Adrenal gland (tissue), 12 donors: ENCODE measurements around the gene PSMD13. TPM values are rescaled to one million over a fixed set of nuclear protein-coding genes. Genes with fewer than 3 reads are reported as not detected.

Source experiments
- DNase-seq, 7 donors: peaks; one replicate each; pipeline ENCODE4 v3.0.0-alpha.2; 2019 to 2020
- H3K27ac ChIP-seq, 5 donors: fragments of 200-600 bp; sonication (generic) in 4 of 5; 1 replicate in 3 of 5; 2 replicates in 2 of 5; pipeline versions ENCODE4 v1.5.1 to v1.8.0; 2016 to 2020; ENCODE audit warnings: mild to moderate bottlenecking in 1 of 5
- H3K27me3 ChIP-seq: fragments of 200-600 bp; 2 replicates; pipeline ENCODE4 v1.8.0; 2021
- H3K36me3 ChIP-seq, 2 donors: fragments of 200-600 bp; replicated peaks in 1 of 2; 1 replicate in 1 of 2; 2 replicates in 1 of 2; pipeline versions ENCODE4 v1.5.1 to v1.8.0; 2018 to 2022
- H3K4me1 ChIP-seq, 2 donors: fragments of 200-600 bp; replicated peaks in 1 of 2; 1 replicate in 1 of 2; 2 replicates in 1 of 2; pipeline versions ENCODE4 v1.5.1 to v1.8.0; 2018 to 2021
- H3K4me3 ChIP-seq, 4 donors: fragments of 200-600 bp; sonication (generic) in 3 of 4; one replicate each; pipeline ENCODE4 v1.5.1; 2016 to 2018
- H3K9me3 ChIP-seq, 3 donors: fragments of 200-600 bp; sonication (generic) in 1 of 3; replicated peaks in 1 of 3; 1 replicate in 2 of 3; 2 replicates in 1 of 3; pipeline versions ENCODE4 v1.5.1 to v1.8.0; 2016 to 2021
- POLR2A ChIP-seq, 2 donors: fragments of 450-650 bp; IDR thresholded peaks; one replicate each; pipeline ENCODE4 v1.6.1; 2017; ENCODE audit warnings: antibody characterized with exemption in 2 of 2, mild to moderate bottlenecking in 2 of 2, moderate library complexity in 1 of 2
- WGBS, 4 donors: extraction: QIAGEN DNeasy Blood & Tissue Kit in 2 of 4; methylation state at CpG; one replicate each; pipeline versions ENCODE4 v1.1.5 to v1.1.7; 2013 to 2017; 5-methylcytosine and 5-hydroxymethylcytosine counted together
- intact Hi-C, 2 donors: fragments of 100-400 bp; cut with DNase I; formaldehyde crosslinking; loops; one replicate each; pipeline versions ENCODE4 v1.14.1 to v1.15.0; 2022 to 2023
- polyA plus RNA-seq, 3 donors: library from polyadenylated mRNA; stranded (reverse); fragments of 200-250 nt in 2 of 3; fragments of 350-450 nt in 1 of 3; fragmentation: Illumina TruSeq in 1 of 3; extraction: RNeasy Lipid Tissue Mini Kit (QIAGEN cat#74804) in 1 of 3; gene quantifications; one replicate each; pipeline ENCODE4 v1.2.3, GENCODE V29; 2013 to 2014
- total RNA-seq, 9 donors: library from RNA; depleted of rRNA in 4 of 9; stranded (reverse); fragments of >200 nt in 4 of 9; fragments of 120-200 nt in 1 of 9; fragmentation: NEBNext Ultra II Directional in 1 of 9; extraction: Animal tissue kit (Norgen Biotek cat#: 25700) in 1 of 9; gene quantifications; one replicate each; pipeline versions ENCODE4 v1.1.0 to v1.2.4, GENCODE V29; 2013 to 2023
- TF ChIP-seq, protein P1 (sequence below), 6 experiments: fragments of 450-650 bp in 4 of 6; fragments of 200-600 bp in 2 of 6; sonication (generic) in 1 of 6; IDR thresholded peaks; 1 replicate in 5 of 6; 2 replicates in 1 of 6; pipeline versions ENCODE4 v1.5.1 to v1.8.0; 2016 to 2021; ENCODE audit warnings: antibody characterized with exemption in 6 of 6, mild to moderate bottlenecking in 2 of 6, moderate library complexity in 1 of 6
- donor health status: healthy with polysubstance abuse.
- donor health status: Bipolar disorder and iron deficiency.
- donor health status: DM: yes; HTN: yes; CAD: no.
- donor health status: DM: no; HTN: no; CAD: no.
- donor health status: DM: no; HTN: no; CAD: no.
- donor health status: DM: yes; HTN: yes; CAD: no.

PSMD13 gene
- total and polyA plus RNA-seq, 12 donors, result 62.2 to 174 (median 89.4) TPM

DNA sequence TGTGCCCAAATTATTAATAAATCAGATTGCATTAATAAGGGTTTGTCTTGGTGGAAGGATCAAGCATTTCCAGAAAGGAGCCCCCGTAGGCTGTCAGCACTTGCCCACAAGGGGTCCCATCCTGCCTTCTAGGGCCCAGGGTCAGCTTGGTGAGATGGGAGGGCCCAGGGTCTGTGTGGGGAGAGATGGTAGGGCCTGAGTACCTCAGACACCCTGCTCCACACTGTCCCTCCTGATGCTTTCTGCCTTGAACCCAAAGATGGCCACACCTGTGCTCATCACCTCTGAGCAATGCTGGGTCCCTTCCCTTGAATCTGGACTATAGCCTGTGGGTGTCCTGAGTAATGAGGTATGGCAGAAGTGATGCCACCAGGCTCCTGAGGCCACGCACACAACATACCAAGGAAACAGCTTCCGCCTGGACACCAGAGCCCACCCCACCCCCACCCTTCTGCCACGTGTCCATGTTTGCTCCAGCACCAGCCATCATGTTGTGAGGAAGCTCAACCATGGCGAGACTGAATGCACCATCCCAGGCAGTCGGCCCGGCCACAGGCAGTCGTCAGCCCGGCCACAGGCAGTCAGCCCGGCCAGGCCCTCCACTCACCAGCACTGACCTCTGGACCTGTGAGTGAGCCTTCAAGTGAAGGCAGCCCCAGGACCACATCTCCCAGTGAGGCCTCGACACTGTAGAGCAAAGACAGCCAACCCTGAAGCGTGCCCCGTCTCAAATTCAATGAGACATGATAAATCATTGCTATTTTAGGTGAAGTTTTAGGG is 36.4 kb upstream of the PSMD13 start:
- H3K9me3 ChIP-seq, result no peaks in the 10 kb centered on the region
- TF ChIP-seq POLR2A (IDR thresholded peaks at IDR 0.05), result no peak
- TF ChIP-seq, protein P1, sequence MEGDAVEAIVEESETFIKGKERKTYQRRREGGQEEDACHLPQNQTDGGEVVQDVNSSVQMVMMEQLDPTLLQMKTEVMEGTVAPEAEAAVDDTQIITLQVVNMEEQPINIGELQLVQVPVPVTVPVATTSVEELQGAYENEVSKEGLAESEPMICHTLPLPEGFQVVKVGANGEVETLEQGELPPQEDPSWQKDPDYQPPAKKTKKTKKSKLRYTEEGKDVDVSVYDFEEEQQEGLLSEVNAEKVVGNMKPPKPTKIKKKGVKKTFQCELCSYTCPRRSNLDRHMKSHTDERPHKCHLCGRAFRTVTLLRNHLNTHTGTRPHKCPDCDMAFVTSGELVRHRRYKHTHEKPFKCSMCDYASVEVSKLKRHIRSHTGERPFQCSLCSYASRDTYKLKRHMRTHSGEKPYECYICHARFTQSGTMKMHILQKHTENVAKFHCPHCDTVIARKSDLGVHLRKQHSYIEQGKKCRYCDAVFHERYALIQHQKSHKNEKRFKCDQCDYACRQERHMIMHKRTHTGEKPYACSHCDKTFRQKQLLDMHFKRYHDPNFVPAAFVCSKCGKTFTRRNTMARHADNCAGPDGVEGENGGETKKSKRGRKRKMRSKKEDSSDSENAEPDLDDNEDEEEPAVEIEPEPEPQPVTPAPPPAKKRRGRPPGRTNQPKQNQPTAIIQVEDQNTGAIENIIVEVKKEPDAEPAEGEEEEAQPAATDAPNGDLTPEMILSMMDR (IDR thresholded peaks at IDR 0.05), result no peak
- intact Hi-C loops, result no loop called here
- H3K4me1 ChIP-seq, result peaks cover 0 to 23% of the 10 kb centered on the region in 2 donors
- peaks cover 0 to 32% of the 10 kb centered on the region in 2 donors for H3K36me3 ChIP-seq
- no peaks in the 10 kb centered on the region for H3K27me3 ChIP-seq
- no peak overlapping the region for H3K4me3 ChIP-seq
- H3K27ac ChIP-seq, result no peak overlapping the region
- WGBS, 4 donors, result 90 to 96% (median 95%) methylated on average over 4 to 13 of the region's 13 CpGs
- DNase-seq, result peak in 2 of 7 donors; percentile 13 to 53

DNA sequence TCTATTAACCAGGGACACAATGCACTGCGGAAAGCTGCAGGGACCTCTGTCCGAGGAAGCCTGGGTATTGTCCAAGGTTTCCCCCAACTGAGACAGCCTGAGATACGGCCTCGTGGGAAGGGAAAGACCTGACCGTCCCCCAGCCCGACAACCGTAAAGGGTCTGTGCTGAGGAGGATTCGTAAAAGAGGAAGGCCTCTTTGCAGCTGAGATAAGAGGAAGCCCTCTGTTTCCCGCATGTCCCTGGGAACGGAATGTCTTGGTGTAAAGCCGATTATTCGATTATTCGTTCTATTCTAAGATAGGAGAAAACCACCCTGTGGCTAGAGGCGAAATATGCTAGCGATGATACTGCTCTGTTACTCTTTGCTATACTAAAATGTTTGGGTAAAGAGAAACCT is 34.8 kb upstream of the PSMD13 start:
- Histone ChIP-seq H3K36me3 (peaks cover 0 to 33% of the 10 kb centered on the region in 2 donors), H3K27ac (no peak overlapping the region), H3K4me3 (no peak overlapping the region), H3K4me1 (peaks cover 8 to 33% of the 10 kb centered on the region in 2 donors), H3K27me3 (no peaks in the 10 kb centered on the region), H3K9me3 (no peaks in the 10 kb centered on the region)
- DNase-seq, result peak in 1 of 7 donors; percentile 51
- WGBS, 4 donors, result 63 to 76% (median 69%) methylated on average over 12 to 15 of the region's 15 CpGs
- TF ChIP-seq POLR2A (IDR thresholded peaks at IDR 0.05), result no peak
- TF ChIP-seq, protein P1 (IDR thresholded peaks at IDR 0.05), result no peak
- intact Hi-C loops, result no loop called here

DNA sequence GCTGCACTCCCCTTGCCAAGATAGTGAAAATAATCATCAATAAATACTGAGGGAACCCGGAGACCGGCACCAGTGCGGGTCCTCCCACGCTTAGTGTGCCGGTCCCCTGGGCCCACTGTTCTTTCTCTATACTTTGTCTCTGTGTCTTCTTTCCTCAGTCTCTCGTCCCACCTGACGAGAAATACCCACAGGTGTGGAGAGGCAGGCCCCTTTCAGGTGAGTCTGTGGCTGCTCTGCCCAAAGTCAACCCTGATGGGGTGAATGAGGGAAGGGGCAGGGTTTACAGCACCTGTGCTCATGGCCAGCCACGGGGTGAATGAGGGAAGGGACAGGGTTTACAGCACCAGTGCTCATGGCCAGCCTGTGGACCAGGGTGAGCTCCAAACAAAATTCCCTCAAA is 34.3 kb upstream of the PSMD13 start:
- Histone ChIP-seq H3K4me1 (peaks cover 8 to 33% of the 10 kb centered on the region in 2 donors), H3K27ac (no peak overlapping the region), H3K27me3 (no peaks in the 10 kb centered on the region), H3K36me3 (peaks cover 0 to 33% of the 10 kb centered on the region in 2 donors), H3K9me3 (no peaks in the 10 kb centered on the region), H3K4me3 (no peak overlapping the region)
- TF ChIP-seq, protein P1 (IDR thresholded peaks at IDR 0.05), result no peak
- no peak for TF ChIP-seq POLR2A (IDR thresholded peaks at IDR 0.05)
- intact Hi-C loops, result no loop called here
- DNase-seq, result peak in 1 of 7 donors; percentile 0
- WGBS, 4 donors, result 78 to 88% (median 81%) methylated on average over 8 of the region's 8 CpGs

DNA sequence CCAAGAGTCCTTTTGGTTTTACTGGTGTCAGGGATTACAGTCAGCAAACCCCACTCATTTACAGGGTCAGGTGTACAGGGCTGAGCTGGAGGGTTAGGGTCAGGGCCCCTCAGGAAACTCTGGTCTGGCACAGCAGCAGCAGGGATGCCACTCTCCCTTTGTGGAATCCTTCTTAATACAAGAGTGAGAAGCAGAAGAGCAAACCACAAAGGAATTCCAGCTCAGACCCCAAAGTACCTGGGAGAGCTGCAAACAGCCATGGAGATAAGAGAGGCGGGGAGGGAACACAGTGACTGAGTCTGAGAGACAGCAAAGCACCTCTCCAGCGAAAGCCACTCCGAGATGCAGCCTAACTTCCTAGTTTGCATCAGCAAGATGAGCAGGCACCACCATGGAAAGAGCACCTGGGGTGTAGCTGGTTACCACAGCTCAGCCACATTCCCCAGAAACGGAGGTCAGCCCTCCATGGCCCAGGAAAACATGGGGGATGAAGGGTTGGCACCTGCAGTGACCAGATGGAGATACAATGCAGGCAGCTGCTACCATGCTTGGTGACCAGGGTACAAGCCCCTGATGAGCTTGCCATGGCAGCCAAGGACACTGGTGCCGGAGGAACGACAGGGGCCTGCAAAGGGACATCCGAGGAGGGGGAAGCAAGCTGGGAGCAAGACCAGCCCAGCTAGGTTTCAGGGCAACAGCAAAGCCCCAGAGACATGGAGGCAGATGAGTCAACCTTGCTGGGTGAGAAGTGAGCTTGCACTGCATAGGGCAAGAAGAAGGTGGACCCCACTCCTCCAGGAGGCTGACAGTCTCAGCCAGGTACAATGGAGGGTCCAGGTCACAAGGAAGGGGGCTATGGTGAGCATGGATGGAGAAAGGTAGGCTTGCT is 33.5 kb upstream of the PSMD13 start:
- WGBS, 4 donors, result 86 to 93% (median 90%) methylated on average over 4 to 7 of the region's 7 CpGs
- intact Hi-C loops, result no loop called here
- Histone ChIP-seq H3K27ac (no peak overlapping the region), H3K27me3 (no peaks in the 10 kb centered on the region), H3K4me3 (no peak overlapping the region), H3K36me3 (peaks cover 0 to 33% of the 10 kb centered on the region in 2 donors), H3K4me1 (peaks cover 8 to 33% of the 10 kb centered on the region in 2 donors), H3K9me3 (no peaks in the 10 kb centered on the region)
- TF ChIP-seq POLR2A (IDR thresholded peaks at IDR 0.05), result no peak
- TF ChIP-seq, protein P1 (IDR thresholded peaks at IDR 0.05), result no peak
- peak in 3 of 7 donors; percentile 8 to 51 (median 10) for DNase-seq
